C4-2B (cell line): Measurements from ENCODE around the gene MLC1.

Source experiments
- CTCF ChIP-seq: fragments of 450-650 bp; conservative IDR thresholded peaks from 2 replicates; pipeline ENCODE4 v1.5.1; 2017; ENCODE audit warnings: mild to moderate bottlenecking
- ZFX ChIP-seq: fragments of 450-650 bp; IDR thresholded peaks from 2 replicates; pipeline ENCODE4 v1.6.1; 2017

- TF ChIP-seq CTCF = no peak
- TF ChIP-seq ZFX = no peak
Measured at GRCh38 chr22:50058061-50058905, 26.9 kb downstream of the MLC1 start, which contains the start of gene TTLL8.
